Suprapubic skin (tissue), 3 donors: ENCODE results near the gene CCDC73.

Experiments
- CTCF ChIP-seq, 2 donors: fragments of 200-600 bp in 1 of 2; fragments of 450-650 bp in 1 of 2; sonication (generic) in 1 of 2; IDR thresholded peaks; one replicate each; pipeline ENCODE4 v1.5.1; 2016 to 2019; ENCODE audit warnings: antibody characterized with exemption in 2 of 2, mild to moderate bottlenecking in 1 of 2, moderate library complexity in 1 of 2
- POLR2A ChIP-seq, 2 donors: fragments of 450-650 bp; IDR thresholded peaks; one replicate each; pipeline ENCODE4 v1.6.1; 2017; ENCODE audit warnings: antibody characterized with exemption in 2 of 2, mild to moderate bottlenecking in 2 of 2, moderate library complexity in 2 of 2

GRCh38 chr11:32586576-32587190 is 207.8 kb downstream of the CCDC73 start:
- no peak for TF ChIP-seq CTCF (IDR thresholded peaks at IDR 0.05)
- TF ChIP-seq POLR2A (IDR thresholded peaks at IDR 0.05): no peak
